SK-N-DZ (cell line): ENCODE data around the gene BBS4.

Experiments
- small RNA-seq, 2 experiments: library from RNA; depleted of rRNA; stranded (forward); fragments of <200 nt; gene quantifications; one replicate each; pipeline ENCODE3, GENCODE V24; 2014

The BBS4 gene

Small RNA genes lying within 50 kb of the gene (small RNA-seq; reads per million reads assigned to genes)
- 0 reads per million in 2 experiments for gene RN7SL853P
